Measurements from ENCODE around the gene MIOX.
A peak's percentile ranks its signal among the peaks of the same experiment; 100 is the strongest.
"Not testable (repeated sequence)": the region's sequence is repeated elsewhere in the genome, so short reads cannot be mapped to it uniquely, and the experiment has no call there.

The MIOX gene

DNA sequence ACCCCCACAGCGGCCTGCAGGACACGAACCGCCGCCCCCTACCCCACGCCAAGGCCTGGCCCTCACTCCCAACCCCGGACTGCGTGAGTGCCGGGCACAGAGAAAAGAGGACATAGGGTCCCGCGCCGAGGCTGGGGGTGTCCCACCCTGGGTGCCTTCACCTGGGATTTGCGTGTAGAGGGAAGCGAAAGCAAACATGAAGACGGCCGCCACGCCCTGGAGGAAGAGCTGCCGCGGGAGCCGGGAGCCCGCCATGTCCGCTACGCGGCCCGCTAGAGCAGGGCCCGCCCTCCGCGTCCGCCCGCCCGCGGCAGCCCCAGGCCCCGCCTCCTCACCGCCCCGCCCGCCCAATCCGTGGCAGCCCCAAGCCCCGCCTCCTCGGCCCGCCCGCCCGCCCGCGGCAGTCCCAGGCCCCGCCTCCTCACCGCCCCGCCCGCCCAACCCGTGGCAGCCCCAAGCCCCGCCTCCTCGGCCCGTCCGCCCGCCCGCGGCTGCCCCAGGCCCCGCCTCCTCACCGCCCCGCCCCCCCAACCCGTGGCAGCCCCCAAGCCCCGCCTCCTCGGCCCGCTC, 20.8 kb downstream of the MIOX start, which contains the start of gene LMF2:
Gene LMF2 (minus strand): TSS at position 282 of the 570 bp plus-strand sequence. CDS start 27 bp downstream, at position 255.
- Mint-ChIP-seq H3K27ac (peak within 1 kb of the TSS; percentile 97), H3K4me1 (ENCODE audit: low read depth) (peaks cover 25% of the 10 kb centered on the region), H3K9me3 (no peaks in the 10 kb centered on the region), H3K27me3 (no peaks in the 10 kb centered on the region), H3K4me3 (peak within 1 kb of the TSS; percentile 94), H3K36me3 (ENCODE audit: low read depth) (peaks cover 7% of the 10 kb centered on the region)

DNA sequence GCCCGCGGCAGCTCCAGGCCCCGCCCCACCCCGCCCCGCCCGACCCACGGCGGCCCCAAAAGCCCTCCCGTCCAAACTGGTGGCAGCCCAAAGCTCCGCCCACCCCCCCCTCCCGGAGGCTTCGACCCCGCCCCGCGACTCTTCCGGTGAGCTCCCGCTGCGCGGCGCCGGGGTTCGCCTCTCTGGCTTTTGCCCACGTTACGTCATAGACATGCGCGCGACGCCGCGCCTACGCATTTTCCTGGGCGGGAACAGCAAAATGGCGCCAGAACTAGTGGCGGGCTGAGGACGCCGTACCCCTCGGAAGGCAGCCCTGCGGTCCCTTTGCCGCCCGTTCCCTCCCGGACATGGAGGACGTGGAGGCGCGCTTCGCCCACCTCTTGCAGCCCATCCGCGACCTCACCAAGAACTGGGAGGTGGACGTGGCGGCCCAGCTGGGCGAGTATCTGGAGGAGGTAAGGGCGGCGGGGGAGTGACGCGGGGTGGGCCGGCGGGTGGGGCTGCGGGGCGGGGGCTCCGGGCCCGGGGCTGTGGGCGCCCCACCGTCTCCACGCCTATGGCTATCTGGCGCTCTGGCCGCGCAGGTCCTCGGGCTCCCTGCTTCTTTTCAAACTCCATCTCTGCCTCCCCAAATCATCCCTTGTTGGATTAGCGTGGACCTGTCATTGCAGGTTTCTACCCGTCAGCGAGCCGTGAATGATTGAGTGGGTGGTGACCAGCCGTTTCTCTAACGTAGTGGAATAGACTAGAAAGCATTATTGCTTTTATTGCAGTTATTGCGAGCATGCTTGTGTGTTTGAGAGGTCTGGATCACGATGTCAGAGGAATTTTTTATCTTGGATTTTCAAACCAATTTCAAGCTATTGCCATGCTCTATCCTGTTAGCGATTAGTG, 21.6 kb downstream of the MIOX start, which contains the start of gene NCAPH2:
Gene NCAPH2 (plus strand): TSS at position 234 of the 894 bp plus-strand sequence. CDS start 114 bp downstream, at position 348.
- Mint-ChIP-seq H3K4me3 (peak within 1 kb of the TSS; percentile 94), H3K27ac (peak within 1 kb of the TSS; percentile 97), H3K36me3 (ENCODE audit: low read depth) (peaks cover 11% of the 10 kb centered on the region), H3K27me3 (no peaks in the 10 kb centered on the region), H3K4me1 (ENCODE audit: low read depth) (peaks cover 29% of the 10 kb centered on the region), H3K9me3 (no peaks in the 10 kb centered on the region)

DNA sequence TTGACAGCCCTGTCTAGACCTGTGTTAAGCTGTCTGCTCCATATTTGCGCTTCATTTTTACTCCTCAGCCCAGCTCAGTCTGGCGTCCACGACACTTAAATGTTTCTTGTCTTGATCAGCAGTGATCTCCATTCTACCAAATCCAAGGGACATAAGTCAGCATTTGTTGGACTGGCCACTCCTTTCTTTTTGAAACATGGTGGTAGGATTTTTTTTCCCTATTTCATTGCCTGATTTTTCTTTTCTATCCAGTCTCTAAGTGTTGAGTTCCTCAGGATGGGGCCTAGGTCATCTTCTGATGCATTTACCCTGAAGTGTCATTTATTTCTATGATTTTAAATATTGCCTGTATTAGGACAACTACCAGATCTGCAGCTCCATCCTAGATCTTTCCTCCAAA, 22.2 kb downstream of the MIOX start:
- H3K4me1 Mint-ChIP-seq (ENCODE audit: low read depth), result peaks cover 29% of the 10 kb centered on the region
- H3K27me3 Mint-ChIP-seq, result no peaks in the 10 kb centered on the region
- peaks cover 11% of the 10 kb centered on the region for H3K36me3 Mint-ChIP-seq (ENCODE audit: low read depth)
- H3K4me3 Mint-ChIP-seq, result peak overlapping the region; percentile 94
- no peaks in the 10 kb centered on the region for H3K9me3 Mint-ChIP-seq
- H3K27ac Mint-ChIP-seq, result peak overlapping the region; percentile 97

DNA sequence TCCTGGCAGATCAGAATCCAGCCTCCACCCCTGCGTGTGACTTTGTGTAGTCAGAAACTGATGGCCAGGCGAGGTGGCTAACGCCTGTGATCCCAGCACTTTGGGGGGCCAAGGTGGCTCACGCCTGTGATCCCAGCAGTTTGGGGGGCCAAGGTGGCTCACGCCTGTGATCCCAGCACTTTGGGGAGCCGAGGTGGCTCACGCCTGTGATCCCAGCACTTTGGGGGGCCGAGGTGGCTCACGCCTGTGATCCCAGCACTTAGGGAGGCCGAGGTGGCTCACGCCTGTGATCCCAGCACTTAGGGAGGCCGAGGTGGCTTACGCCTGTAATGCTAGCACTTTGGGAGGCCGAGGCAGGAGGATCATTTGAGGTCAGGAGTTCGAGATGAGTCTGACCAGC, 26.5 kb downstream of the MIOX start:
- H3K4me3 Mint-ChIP-seq, result no peak overlapping the region
- no peak overlapping the region for H3K27ac Mint-ChIP-seq
- H3K36me3 Mint-ChIP-seq (ENCODE audit: low read depth), result peaks cover 37% of the 10 kb centered on the region

DNA sequence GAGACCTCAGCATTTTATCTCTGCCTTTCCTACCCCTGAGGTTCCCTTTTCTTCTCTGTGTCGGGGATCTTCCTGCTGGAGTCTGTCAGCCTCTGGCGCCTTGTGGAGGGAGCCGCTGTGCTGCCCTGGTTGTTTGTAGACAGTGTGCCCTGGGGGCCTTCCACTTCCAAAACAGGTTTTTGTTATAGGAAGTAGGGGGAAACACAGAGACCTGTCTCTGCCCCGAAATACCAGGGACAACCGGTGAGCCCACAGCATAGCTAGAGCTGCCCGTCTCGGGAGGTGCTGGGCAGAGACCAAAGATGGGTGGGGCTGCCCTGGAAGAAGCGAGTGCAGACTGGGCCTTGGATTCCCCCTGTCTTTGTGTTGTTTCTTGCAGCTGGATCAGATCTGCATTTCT, 29.4 kb downstream of the MIOX start:
- H3K9me3 Mint-ChIP-seq, result no peaks in the 10 kb centered on the region
- H3K36me3 Mint-ChIP-seq (ENCODE audit: low read depth), result peaks cover 52% of the 10 kb centered on the region
- H3K4me3 Mint-ChIP-seq, result no peak overlapping the region
- H3K27me3 Mint-ChIP-seq, result no peaks in the 10 kb centered on the region
- peaks cover 17% of the 10 kb centered on the region for H3K4me1 Mint-ChIP-seq (ENCODE audit: low read depth)
- H3K27ac Mint-ChIP-seq, result no peak overlapping the region

More for the DNA sequence above, 26.5 kb downstream of the MIOX start:
- peaks cover 31% of the 10 kb centered on the region for H3K4me1 Mint-ChIP-seq (ENCODE audit: low read depth)
- H3K27me3 Mint-ChIP-seq, result no peaks in the 10 kb centered on the region
- H3K9me3 Mint-ChIP-seq, result no peaks in the 10 kb centered on the region

DNA sequence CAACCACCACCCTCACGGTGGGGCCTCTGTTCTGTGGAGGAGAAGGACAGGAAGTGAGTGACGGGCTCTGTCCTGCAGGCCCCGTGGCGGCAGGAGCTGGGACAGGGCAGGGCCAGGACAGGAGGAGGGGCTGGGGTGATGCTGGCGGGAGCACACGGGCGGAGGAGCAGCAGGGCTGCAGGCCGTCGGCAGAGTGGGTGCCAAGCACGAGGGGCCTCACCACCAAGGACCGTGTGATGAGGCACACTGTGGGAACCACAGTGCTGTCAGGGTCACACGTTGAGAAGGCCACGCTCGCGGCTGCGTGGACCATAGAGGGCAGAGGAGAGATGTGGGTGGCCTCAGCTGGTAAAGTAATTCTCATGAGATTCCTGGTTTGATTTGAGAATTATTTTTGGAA, 30.2 kb downstream of the MIOX start:
- H3K36me3 Mint-ChIP-seq (ENCODE audit: low read depth), result peaks cover 52% of the 10 kb centered on the region
- H3K4me3 Mint-ChIP-seq, result no peak overlapping the region
- H3K27ac Mint-ChIP-seq, result no peak overlapping the region
- peaks cover 16% of the 10 kb centered on the region for H3K4me1 Mint-ChIP-seq (ENCODE audit: low read depth)
- H3K9me3 Mint-ChIP-seq, result no peaks in the 10 kb centered on the region
- H3K27me3 Mint-ChIP-seq, result no peaks in the 10 kb centered on the region

DNA sequence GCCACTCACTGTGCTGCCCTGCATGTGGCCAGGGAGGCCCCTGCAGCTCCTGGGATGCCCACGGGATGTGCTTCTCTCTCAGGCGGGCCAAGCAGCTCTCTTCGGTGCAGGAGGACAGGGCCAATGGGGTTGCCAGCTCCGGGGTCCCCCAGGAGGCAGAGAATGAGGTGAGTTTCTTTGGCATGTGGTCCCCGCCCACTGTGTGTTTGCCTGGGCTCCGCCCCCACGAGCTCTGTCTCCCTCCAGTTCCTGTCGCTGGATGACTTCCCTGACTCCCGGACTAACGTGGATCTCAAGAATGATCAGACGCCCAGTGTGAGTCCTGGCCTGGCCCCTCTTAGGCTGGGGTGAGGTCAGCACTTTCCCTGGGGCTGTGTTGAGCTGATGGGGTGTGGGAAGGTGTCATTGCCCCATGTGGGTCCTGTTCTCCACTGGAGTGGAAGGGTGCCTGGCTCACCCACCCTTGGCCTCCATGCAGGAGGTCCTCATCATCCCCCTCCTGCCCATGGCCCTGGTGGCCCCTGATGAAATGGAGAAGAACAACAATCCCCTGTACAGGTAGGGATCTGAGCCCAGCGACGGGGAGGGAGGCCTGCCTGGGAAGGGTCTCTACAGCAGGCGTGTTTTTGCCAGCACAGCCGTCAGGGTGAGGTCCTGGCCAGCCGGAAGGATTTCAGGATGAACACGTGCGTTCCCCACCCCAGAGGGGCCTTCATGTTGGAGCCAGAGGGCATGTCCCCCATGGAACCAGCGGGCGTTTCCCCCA, 31.0 kb downstream of the MIOX start:
- H3K4me1 Mint-ChIP-seq (ENCODE audit: low read depth), result peaks cover 8% of the 10 kb centered on the region
- peaks cover 44% of the 10 kb centered on the region for H3K36me3 Mint-ChIP-seq (ENCODE audit: low read depth)
- no peaks in the 10 kb centered on the region for H3K27me3 Mint-ChIP-seq
- H3K9me3 Mint-ChIP-seq, result no peaks in the 10 kb centered on the region
- H3K27ac Mint-ChIP-seq, result no peak overlapping the region
- no peak overlapping the region for H3K4me3 Mint-ChIP-seq

DNA sequence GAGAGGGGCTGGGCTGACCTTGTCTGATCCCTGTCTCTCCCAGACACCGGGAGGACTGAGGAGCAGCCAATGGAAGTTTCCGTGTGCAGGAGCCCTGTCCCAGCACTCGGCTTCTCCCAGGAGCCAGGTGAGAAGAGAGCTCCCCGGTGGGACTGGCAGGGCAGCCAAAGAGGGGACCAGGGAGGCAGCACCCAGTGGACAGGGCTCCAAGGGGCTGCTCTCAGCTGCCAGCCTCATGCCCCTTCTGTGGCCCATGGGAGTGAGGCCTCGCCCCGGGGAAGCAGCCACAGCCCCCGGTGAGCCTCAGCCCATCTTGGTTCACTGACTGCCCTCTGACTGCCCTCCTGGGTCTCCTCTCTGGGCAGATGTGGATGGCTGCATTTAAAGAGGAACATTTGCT, 31.9 kb downstream of the MIOX start:
- Mint-ChIP-seq H3K4me3 (no peak overlapping the region), H3K9me3 (no peaks in the 10 kb centered on the region), H3K27ac (no peak overlapping the region), H3K27me3 (no peaks in the 10 kb centered on the region), H3K4me1 (ENCODE audit: low read depth) (peaks cover 5% of the 10 kb centered on the region), H3K36me3 (ENCODE audit: low read depth) (peaks cover 41% of the 10 kb centered on the region)

DNA sequence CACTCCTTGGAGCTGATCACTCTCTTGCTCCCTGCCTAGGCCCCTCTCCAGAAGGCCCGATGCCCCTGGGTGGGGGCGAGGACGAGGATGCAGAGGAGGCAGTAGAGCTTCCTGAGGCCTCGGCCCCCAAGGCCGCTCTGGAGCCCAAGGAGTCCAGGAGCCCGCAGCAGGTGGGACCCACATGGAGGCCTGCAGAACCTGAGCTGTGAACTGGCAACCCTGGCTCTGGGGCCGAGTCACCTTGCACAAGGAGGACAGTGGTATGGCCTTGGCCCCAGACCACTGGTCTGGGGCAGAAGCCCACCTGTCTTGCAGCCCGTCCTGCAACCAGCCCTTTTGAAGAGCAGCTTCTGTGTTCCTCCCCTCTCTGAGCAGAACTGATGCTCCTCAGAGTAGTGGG, 32.5 kb downstream of the MIOX start:
- H3K4me3 Mint-ChIP-seq, result no peak overlapping the region
- peaks cover 41% of the 10 kb centered on the region for H3K36me3 Mint-ChIP-seq (ENCODE audit: low read depth)
- no peaks in the 10 kb centered on the region for H3K27me3 Mint-ChIP-seq
- H3K9me3 Mint-ChIP-seq, result no peaks in the 10 kb centered on the region
- peaks cover 5% of the 10 kb centered on the region for H3K4me1 Mint-ChIP-seq (ENCODE audit: low read depth)
- H3K27ac Mint-ChIP-seq, result no peak overlapping the region

DNA sequence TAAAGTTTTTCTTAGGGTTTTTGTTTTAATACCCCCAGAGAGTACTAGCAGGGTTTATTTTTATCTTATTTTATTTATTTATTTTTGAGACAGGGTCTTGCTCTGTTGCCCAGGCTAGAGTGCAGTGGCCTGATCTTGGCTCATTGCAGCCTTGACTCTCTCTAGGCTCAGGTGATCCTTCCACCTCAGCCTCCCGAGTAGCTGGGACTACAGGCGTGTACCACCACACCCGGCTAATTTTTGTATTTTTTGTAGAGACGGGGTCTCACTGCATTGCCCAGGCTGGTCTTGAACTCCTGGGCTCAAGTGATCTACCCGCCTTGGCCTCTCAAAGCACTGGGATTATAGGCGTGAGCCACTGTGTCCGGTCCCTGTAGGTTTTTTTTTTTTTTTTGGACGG, 33.5 kb downstream of the MIOX start:
- not testable (repeated sequence) for H3K27me3 Mint-ChIP-seq; H3K27ac Mint-ChIP-seq; H3K9me3 Mint-ChIP-seq; H3K4me3 Mint-ChIP-seq; H3K4me1 Mint-ChIP-seq (ENCODE audit: low read depth)
- peaks cover 42% of the 10 kb centered on the region for H3K36me3 Mint-ChIP-seq (ENCODE audit: low read depth)

DNA sequence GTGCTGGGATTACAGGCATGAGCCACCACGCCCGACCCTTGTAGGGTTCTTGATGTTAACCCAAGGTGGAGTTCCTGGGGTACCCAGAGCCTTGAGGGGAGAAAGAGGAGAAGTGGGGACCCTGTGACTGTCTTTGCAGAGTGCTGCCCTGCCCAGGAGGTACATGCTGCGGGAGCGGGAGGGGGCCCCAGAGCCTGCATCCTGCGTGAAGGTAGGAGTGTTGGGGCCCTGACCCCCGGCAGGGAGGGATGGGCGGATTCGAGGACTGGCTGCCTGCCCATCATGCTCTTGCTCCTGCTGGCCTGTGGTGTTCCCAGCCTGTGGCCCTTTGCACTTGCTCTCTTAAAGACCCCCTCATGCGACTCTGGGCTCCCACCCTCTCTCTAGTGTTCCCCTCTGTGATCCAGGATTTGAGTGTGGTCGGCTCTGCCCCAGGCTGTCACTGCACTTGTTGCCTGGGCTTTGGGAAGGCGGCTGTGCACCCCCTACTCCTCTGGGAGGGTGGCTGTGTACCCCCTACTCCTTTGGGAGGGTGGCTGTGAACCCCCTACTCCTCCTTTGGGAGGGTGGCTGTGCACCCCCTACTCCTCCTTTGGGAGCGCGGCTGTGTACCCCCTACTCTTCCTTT, 34.3 kb downstream of the MIOX start:
- Mint-ChIP-seq H3K4me3 (no peak overlapping the region), H3K27ac (no peak overlapping the region), H3K27me3 (no peaks in the 10 kb centered on the region), H3K36me3 (ENCODE audit: low read depth) (peaks cover 38% of the 10 kb centered on the region), H3K9me3 (no peaks in the 10 kb centered on the region), H3K4me1 (ENCODE audit: low read depth) (peaks cover 7% of the 10 kb centered on the region)

DNA sequence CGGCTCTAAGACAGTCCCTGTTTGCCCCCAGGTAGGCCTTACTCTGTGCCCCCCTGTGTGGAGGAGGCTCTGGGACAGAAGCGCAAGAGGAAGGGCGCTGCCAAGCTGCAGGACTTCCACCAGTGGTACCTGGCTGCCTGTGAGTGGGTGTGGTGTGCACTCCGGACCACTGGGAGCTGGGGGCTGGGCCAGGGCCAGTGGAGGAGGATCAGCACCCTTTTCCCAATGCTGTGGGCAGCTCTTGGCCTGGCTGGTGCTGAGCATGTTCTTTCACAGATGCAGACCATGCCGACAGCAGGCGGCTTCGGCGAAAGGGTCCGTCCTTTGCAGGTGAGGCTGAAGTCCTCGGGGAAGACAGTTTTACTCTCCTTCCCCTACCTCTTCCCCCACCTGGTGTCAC, 35.1 kb downstream of the MIOX start:
- Mint-ChIP-seq H3K4me3 (no peak overlapping the region), H3K9me3 (no peaks in the 10 kb centered on the region), H3K27me3 (no peaks in the 10 kb centered on the region), H3K4me1 (ENCODE audit: low read depth) (peaks cover 7% of the 10 kb centered on the region), H3K27ac (no peak overlapping the region), H3K36me3 (ENCODE audit: low read depth) (peaks cover 30% of the 10 kb centered on the region)

DNA sequence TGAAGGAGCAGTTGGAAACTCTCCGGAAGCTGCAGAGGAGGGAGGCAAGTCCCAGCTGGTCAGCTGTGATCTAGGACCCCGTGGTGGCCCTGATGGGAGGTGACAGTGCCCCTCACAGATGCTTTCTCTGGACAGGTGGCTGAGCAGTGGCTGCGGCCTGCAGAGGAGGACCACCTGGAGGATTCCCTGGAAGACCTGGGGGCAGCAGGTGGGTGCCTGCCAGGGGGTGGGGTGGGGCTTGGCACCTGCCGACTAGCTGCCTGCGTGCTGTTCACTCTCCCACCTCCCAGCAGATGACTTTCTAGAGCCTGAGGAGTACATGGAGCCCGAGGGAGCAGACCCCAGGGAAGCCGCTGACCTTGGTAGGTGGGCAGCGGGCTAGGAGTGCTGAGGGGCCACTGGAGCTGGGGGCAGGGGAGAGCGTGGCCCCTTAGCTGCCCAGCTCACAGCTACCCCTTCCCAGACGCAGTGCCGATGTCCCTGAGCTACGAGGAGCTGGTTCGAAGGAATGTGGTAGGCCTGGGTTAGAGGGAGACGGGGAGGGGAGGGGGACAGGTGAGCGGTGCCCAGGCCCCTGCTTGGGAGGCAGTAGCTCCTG, 35.6 kb downstream of the MIOX start:
- no peaks in the 10 kb centered on the region for H3K9me3 Mint-ChIP-seq
- H3K36me3 Mint-ChIP-seq (ENCODE audit: low read depth), result peaks cover 32% of the 10 kb centered on the region
- H3K27ac Mint-ChIP-seq, result no peak overlapping the region
- no peak overlapping the region for H3K4me3 Mint-ChIP-seq
- H3K27me3 Mint-ChIP-seq, result no peaks in the 10 kb centered on the region
- H3K4me1 Mint-ChIP-seq (ENCODE audit: low read depth), result peaks cover 11% of the 10 kb centered on the region

DNA sequence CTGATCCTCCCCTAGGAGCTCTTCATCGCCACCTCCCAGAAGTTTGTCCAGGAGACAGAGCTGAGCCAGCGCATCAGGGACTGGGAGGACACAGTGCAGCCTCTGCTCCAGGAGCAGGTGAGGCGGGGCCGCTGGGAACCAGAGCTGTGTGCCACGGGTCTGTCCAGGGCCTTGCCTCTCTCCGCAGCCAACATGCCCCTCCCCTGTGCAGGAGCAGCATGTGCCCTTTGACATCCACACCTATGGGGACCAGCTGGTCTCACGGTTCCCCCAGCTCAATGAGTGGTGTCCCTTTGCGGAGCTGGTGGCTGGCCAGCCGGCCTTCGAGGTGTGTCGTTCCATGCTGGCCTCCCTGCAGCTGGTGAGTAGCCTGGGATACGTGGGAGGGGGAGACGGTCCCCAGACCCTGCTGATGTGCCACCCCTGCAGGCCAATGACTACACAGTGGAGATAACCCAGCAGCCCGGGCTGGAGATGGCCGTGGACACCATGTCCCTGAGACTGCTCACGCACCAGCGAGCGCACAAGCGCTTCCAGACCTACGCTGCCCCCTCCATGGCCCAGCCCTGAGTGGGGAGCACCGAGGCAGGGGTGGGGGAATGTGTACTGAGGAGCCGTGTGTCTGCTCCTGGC, 36.3 kb downstream of the MIOX start:
- Mint-ChIP-seq H3K4me3 (peak overlapping the region; percentile 41), H3K36me3 (ENCODE audit: low read depth) (peaks cover 33% of the 10 kb centered on the region)

More for the DNA sequence above, 36.3 kb downstream of the MIOX start:
- Mint-ChIP-seq H3K9me3 (no peaks in the 10 kb centered on the region), H3K27me3 (no peaks in the 10 kb centered on the region), H3K4me1 (ENCODE audit: low read depth) (peaks cover 18% of the 10 kb centered on the region), H3K27ac (peak overlapping the region; percentile 11)

Measured in stimulated activated naive CD8-positive, alpha-beta T cell treated with anti-CD3 and anti-CD28 coated beads, Interleukin-15, Interleukin-2, amounts not matched to agents 100 ng/mL and 50 ng/mL, for 24 hours (primary cell).